ENCODE results near the gene TASP1.

GRCh38 chr20:13420625-13421024 lies 218.1 kb downstream of the TASP1 start:
- TF ChIP-seq CTCF (IDR thresholded peaks at IDR 0.05 in 4 of 5, conservative IDR thresholded peaks at IDR 0.05 in 1 of 5) (no peak), POLR2A (IDR thresholded peaks at IDR 0.05) (no peak)

Measured in gastrocnemius medialis (tissue), 4 donors.